Measurements from ENCODE around the gene GPR160.

The GPR160 gene

GRCh38 chr3:170062769-170063168, 25.0 kb downstream of the GPR160 start:
- H3K27ac Mint-ChIP-seq = no peak overlapping the region

DNA sequence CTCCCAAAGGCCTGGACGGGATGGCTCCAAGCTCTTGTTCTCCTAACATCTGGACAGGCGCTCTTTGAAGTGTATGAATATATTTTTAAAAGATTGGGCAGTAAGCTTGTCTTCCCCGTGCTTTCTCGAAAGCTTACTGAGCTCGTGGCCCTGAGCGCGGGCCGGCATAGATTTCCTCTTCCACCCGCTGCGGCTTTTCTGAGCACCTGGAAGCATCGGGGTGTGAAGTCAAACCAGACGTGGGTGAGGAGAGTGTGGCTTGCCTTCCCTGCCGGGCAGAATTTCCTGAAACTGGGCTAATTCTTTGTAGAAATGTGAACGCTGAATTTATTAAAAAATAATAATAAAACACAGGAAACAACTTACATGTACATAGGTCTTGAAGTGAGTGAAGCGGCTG, 25.9 kb downstream of the GPR160 start:
- ATAC-seq (replicated peaks) = no peak
- Mint-ChIP-seq H3K9me3 (peaks cover 0 to 6% of the 10 kb centered on the region in 2 donors), H3K27me3 (no peaks in the 10 kb centered on the region), H3K36me3 (peaks cover 34 to 38% of the 10 kb centered on the region in 2 donors), H3K27ac (no peak overlapping the region), H3K4me3 (no peak overlapping the region), H3K4me1 (peaks cover 3 to 16% of the 10 kb centered on the region in 2 donors)
- no peak for DNase-seq

More at GRCh38 chr3:170062769-170063168, 25.0 kb downstream of the GPR160 start:
- H3K36me3 Mint-ChIP-seq = peaks cover 31 to 33% of the 10 kb centered on the region in 2 donors
- peaks cover 7 to 24% of the 10 kb centered on the region in 2 donors for H3K4me1 Mint-ChIP-seq
- H3K4me3 Mint-ChIP-seq = no peak overlapping the region
- no peaks in the 10 kb centered on the region for H3K27me3 Mint-ChIP-seq
- no peak for ATAC-seq (replicated peaks)
- DNase-seq = no peak
- peaks cover 0 to 6% of the 10 kb centered on the region in 2 donors for H3K9me3 Mint-ChIP-seq

- Mint-ChIP-seq H3K4me3 (no peak overlapping the region), H3K27me3 (no peaks in the 10 kb centered on the region), H3K9me3 (peaks cover 0 to 6% of the 10 kb centered on the region in 2 donors), H3K27ac (no peak overlapping the region), H3K4me1 (peaks cover 3 to 14% of the 10 kb centered on the region in 2 donors), H3K36me3 (peaks cover 34 to 38% of the 10 kb centered on the region in 2 donors)
- no peak for DNase-seq
- ATAC-seq (replicated peaks) = no peak
Observed at GRCh38 chr3:170064108-170064507, 26.3 kb downstream of the GPR160 start.

DNA sequence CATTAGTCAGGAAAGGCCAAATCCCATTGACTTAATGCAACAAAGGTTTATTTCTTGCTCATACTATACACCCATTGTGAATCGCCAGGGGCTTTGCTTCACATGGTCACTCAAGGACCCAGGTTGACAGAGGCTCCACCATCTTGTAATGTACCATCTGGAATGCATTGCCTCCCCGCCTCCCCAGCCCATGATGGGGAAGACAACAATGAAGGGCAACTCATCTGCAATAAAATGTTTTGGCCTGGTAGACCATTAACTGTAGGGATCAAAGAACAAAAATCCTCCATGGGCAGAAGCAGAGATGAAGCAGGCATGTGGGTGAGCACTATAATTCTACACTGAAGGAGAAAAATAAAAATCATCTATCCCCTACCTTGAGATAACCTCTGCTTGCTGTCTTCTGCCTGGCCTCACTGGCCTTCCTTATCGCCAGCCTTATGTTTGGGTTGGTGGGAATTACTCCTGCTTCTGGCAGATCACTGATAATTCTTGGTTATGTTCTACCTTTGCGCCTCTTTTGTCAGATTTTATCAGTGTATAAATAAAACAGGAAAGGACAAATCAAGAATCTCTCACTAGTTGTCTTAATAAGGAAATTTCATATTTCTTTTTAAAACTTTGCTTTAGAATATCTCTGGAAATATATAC, 37.8 kb downstream of the GPR160 start:
- DNase-seq (no peak), ATAC-seq (replicated peaks) (no peak)
- Mint-ChIP-seq H3K27ac (no peak overlapping the region), H3K9me3 (peaks cover 5 to 8% of the 10 kb centered on the region in 2 donors), H3K36me3 (peaks cover 30 to 43% of the 10 kb centered on the region in 2 donors), H3K4me3 (no peak overlapping the region), H3K4me1 (peaks cover 10 to 28% of the 10 kb centered on the region in 2 donors), H3K27me3 (no peaks in the 10 kb centered on the region)

DNA sequence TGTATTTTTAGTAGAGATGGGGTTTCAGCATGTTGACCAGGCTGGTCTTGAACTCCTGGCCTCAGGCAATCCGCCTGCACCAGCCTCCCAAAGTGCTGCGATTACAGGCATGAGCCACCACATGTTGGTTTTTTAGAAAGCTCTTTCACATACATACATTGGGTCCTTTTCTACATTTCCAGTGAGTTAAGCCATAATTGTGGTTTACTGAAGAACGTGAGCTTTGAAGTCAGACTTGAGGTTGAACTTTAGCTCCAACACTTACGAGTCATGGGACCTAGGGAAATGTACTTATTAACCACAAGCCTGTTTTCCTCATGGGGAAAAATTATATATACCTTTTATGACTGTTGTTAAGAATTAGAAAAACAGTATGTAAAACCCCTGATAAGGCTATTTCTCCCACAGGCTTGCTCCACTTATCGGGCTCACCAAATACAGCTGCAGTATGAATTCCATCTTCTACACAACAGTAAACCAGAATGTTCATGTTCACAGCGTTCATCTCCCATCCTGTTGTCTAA, 39.0 kb downstream of the GPR160 start:
- Mint-ChIP-seq H3K4me1 (peaks cover 10 to 28% of the 10 kb centered on the region in 2 donors), H3K9me3 (peaks cover 3 to 5% of the 10 kb centered on the region in 2 donors), H3K36me3 (peaks cover 23 to 41% of the 10 kb centered on the region in 2 donors), H3K4me3 (no peak overlapping the region), H3K27ac (peak overlapping the region; percentile 67), H3K27me3 (no peaks in the 10 kb centered on the region)
- peak in 1 of 2 donors; percentile 10 for ATAC-seq (replicated peaks)
- DNase-seq = no peak

GRCh38 chr3:170077361-170077760, 39.6 kb downstream of the GPR160 start:
- peaks cover under 1 to 3% of the 10 kb centered on the region in 2 donors for H3K9me3 Mint-ChIP-seq
- peaks cover 22 to 44% of the 10 kb centered on the region in 2 donors for H3K36me3 Mint-ChIP-seq
- ATAC-seq (replicated peaks) (no peak), DNase-seq (no peak)
- peak overlapping the region; percentile 57 for H3K27ac Mint-ChIP-seq
- H3K4me3 Mint-ChIP-seq = no peak overlapping the region
- H3K4me1 Mint-ChIP-seq = peaks cover 10 to 28% of the 10 kb centered on the region in 2 donors
- no peaks in the 10 kb centered on the region for H3K27me3 Mint-ChIP-seq

GRCh38 chr3:170078620-170079281, 41.0 kb downstream of the GPR160 start:
- peaks cover 19 to 48% of the 10 kb centered on the region in 2 donors for H3K36me3 Mint-ChIP-seq
- DNase-seq (no peak), ATAC-seq (replicated peaks) (no peak)
- no peaks in the 10 kb centered on the region for H3K9me3 Mint-ChIP-seq
- H3K27ac Mint-ChIP-seq = no peak overlapping the region
- no peak overlapping the region for H3K4me3 Mint-ChIP-seq
- no peaks in the 10 kb centered on the region for H3K27me3 Mint-ChIP-seq
- H3K4me1 Mint-ChIP-seq = peaks cover 10 to 23% of the 10 kb centered on the region in 2 donors

- Mint-ChIP-seq H3K4me1 (peaks cover 10 to 23% of the 10 kb centered on the region in 2 donors), H3K27ac (no peak overlapping the region), H3K27me3 (no peaks in the 10 kb centered on the region), H3K36me3 (peaks cover 17 to 48% of the 10 kb centered on the region in 2 donors), H3K4me3 (no peak overlapping the region), H3K9me3 (no peaks in the 10 kb centered on the region)
- no peak for DNase-seq
- ATAC-seq (replicated peaks) = no peak
Observed at GRCh38 chr3:170079536-170080165, 41.9 kb downstream of the GPR160 start.

GRCh38 chr3:170080605-170081004, 42.8 kb downstream of the GPR160 start:
- H3K36me3 Mint-ChIP-seq = peaks cover 18 to 48% of the 10 kb centered on the region in 2 donors
- H3K27ac Mint-ChIP-seq = no peak overlapping the region
- H3K4me3 Mint-ChIP-seq = no peak overlapping the region
- no peaks in the 10 kb centered on the region for H3K27me3 Mint-ChIP-seq
- H3K4me1 Mint-ChIP-seq = peaks cover 10 to 23% of the 10 kb centered on the region in 2 donors
- DNase-seq (no peak), ATAC-seq (replicated peaks) (no peak)
- H3K9me3 Mint-ChIP-seq = no peaks in the 10 kb centered on the region

- H3K27ac Mint-ChIP-seq = no peak overlapping the region
- no peak for ATAC-seq (replicated peaks)
- H3K9me3 Mint-ChIP-seq = no peaks in the 10 kb centered on the region
- H3K4me1 Mint-ChIP-seq = peaks cover 10 to 23% of the 10 kb centered on the region in 2 donors
- DNase-seq = no peak
- peaks cover 19 to 49% of the 10 kb centered on the region in 2 donors for H3K36me3 Mint-ChIP-seq
- no peak overlapping the region for H3K4me3 Mint-ChIP-seq
- H3K27me3 Mint-ChIP-seq = no peaks in the 10 kb centered on the region
Observed at GRCh38 chr3:170081079-170081741, 43.4 kb downstream of the GPR160 start.

- H3K4me3 Mint-ChIP-seq = no peak overlapping the region
Observed at GRCh38 chr3:170083343-170083742, 45.5 kb downstream of the GPR160 start.

DNA sequence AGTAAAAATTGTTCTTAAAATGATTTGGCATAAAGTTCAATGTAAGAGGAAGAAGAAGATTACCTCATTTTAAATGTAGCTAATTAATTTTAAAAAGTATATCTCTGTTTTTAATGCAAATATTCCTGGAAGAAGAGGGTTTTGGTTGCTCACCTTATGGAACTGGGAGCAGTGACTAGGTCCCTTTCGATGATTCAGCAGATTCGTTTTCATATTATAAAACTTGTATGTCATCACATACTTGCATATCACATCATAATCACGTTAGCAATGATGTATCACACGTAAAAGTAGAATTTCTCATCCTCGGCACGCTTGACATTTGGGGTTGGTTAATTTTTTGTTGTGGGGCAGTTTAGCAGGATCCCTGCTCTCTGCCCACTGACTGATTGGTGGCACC, 47.6 kb downstream of the GPR160 start:
- Mint-ChIP-seq H3K4me1 (peaks cover 0 to 2% of the 10 kb centered on the region in 2 donors), H3K9me3 (no peaks in the 10 kb centered on the region), H3K36me3 (peaks cover 16 to 33% of the 10 kb centered on the region in 2 donors), H3K27me3 (no peaks in the 10 kb centered on the region), H3K4me3 (no peak overlapping the region), H3K27ac (no peak overlapping the region)
- no peak for ATAC-seq (replicated peaks)
- DNase-seq = no peak

More at GRCh38 chr3:170083343-170083742, 45.5 kb downstream of the GPR160 start:
- Mint-ChIP-seq H3K9me3 (no peaks in the 10 kb centered on the region), H3K27me3 (no peaks in the 10 kb centered on the region), H3K4me1 (peaks cover 4 to 5% of the 10 kb centered on the region in 2 donors), H3K36me3 (peaks cover 19 to 39% of the 10 kb centered on the region in 2 donors), H3K27ac (no peak overlapping the region)
- ATAC-seq (replicated peaks) (no peak), DNase-seq (no peak)

GRCh38 chr3:170089862-170090600, 52.2 kb downstream of the GPR160 start:
- Mint-ChIP-seq H3K9me3 (no peaks in the 10 kb centered on the region), H3K4me3 (no peak overlapping the region), H3K4me1 (peaks cover 0 to 1% of the 10 kb centered on the region in 2 donors), H3K27me3 (no peaks in the 10 kb centered on the region), H3K27ac (peak overlapping the region; percentile 59), H3K36me3 (peaks cover 19 to 37% of the 10 kb centered on the region in 2 donors)
- DNase-seq (no peak), ATAC-seq (replicated peaks) (no peak)

Data from stimulated activated naive B cell treated with anti-CD40 and anti-IgM and Interleukin-4, amounts not matched to agents 10 μg/mL and 1 μg/mL and 100 μg/mL, for 72 hours (primary cell).